Renal pelvis (tissue), 4 donors: ENCODE data around the gene AGO4. TPM values are rescaled to one million over a fixed set of nuclear protein-coding genes. Genes with fewer than 3 reads are reported as not detected.
"Not testable (repeated sequence)": the region's sequence is repeated elsewhere in the genome, so short reads cannot be mapped to it uniquely, and the experiment has no call there.

Experiments used
- DNase-seq: peaks from one replicate; pipeline ENCODE4 v3.0.0-alpha.2; 2013
- polyA plus RNA-seq, 3 donors: library from polyadenylated mRNA; unstranded; fragments of 120-200 nt; gene quantifications; one replicate each; pipeline ENCODE4 v1.2.1, GENCODE V29; 2013; ENCODE audit not compliant: insufficient read length in 3 of 3

The AGO4 gene
- polyA plus RNA-seq, 3 donors, result 15.0 to 31.0 (median 28.3) TPM

GRCh38 chr1:35860696-35861095 is 52.9 kb downstream of the AGO4 start:
- DNase-seq, result no peak

- no peak for DNase-seq
Observed at GRCh38 chr1:35863136-35863535, 55.3 kb downstream of the AGO4 start.

- no peak for DNase-seq
Observed at GRCh38 chr1:35863881-35864625, 56.2 kb downstream of the AGO4 start.

- no peak for DNase-seq
Observed at GRCh38 chr1:35864813-35865212, 57.0 kb downstream of the AGO4 start.

- no peak for DNase-seq
Observed at GRCh38 chr1:35866991-35867390, 59.2 kb downstream of the AGO4 start.

GRCh38 chr1:35869245-35869950 is 61.6 kb downstream of the AGO4 start:
- not testable (repeated sequence) for DNase-seq

GRCh38 chr1:35870651-35871309 is 63.0 kb downstream of the AGO4 start:
- no peak for DNase-seq

- no peak for DNase-seq
Observed at GRCh38 chr1:35873243-35873750, 65.5 kb downstream of the AGO4 start.

- DNase-seq, result not testable (repeated sequence)
Observed at GRCh38 chr1:35874115-35874514, 66.3 kb downstream of the AGO4 start.

GRCh38 chr1:35876988-35877387 is 69.2 kb downstream of the AGO4 start:
- peak; percentile 31 for DNase-seq

GRCh38 chr1:35881850-35882273 is 74.0 kb downstream of the AGO4 start:
- DNase-seq, result no peak

- DNase-seq, result no peak
Observed at GRCh38 chr1:35882586-35882944, 74.7 kb downstream of the AGO4 start.

- DNase-seq, result peak; percentile 94
Observed at GRCh38 chr1:35882945-35883634, 75.3 kb downstream of the AGO4 start, which contains the start of gene AGO1. AGO1 (plus strand) TSS chr1:35883209; CDS start chr1:35883422, 213 bp downstream.

- peak; percentile 34 for DNase-seq
Observed at GRCh38 chr1:35883635-35884101, 75.9 kb downstream of the AGO4 start.

GRCh38 chr1:35884934-35885333 is 77.1 kb downstream of the AGO4 start:
- no peak for DNase-seq

GRCh38 chr1:35885961-35886558 is 78.2 kb downstream of the AGO4 start:
- no peak for DNase-seq

- DNase-seq, result no peak
Observed at GRCh38 chr1:35886577-35887431, 79.0 kb downstream of the AGO4 start.

- DNase-seq, result no peak
Observed at GRCh38 chr1:35887508-35887907, 79.7 kb downstream of the AGO4 start.

GRCh38 chr1:35888255-35888654 is 80.4 kb downstream of the AGO4 start:
- DNase-seq, result no peak

GRCh38 chr1:35888981-35889380 is 81.2 kb downstream of the AGO4 start:
- not testable (repeated sequence) for DNase-seq
